ENCODE results near the gene ASB16.
A peak's percentile ranks its signal among the peaks of the same experiment; 100 is the strongest.
"Not testable (repeated sequence)": the region's sequence is repeated elsewhere in the genome, so short reads cannot be mapped to it uniquely, and the experiment has no call there.

ASB16 gene

DNA sequence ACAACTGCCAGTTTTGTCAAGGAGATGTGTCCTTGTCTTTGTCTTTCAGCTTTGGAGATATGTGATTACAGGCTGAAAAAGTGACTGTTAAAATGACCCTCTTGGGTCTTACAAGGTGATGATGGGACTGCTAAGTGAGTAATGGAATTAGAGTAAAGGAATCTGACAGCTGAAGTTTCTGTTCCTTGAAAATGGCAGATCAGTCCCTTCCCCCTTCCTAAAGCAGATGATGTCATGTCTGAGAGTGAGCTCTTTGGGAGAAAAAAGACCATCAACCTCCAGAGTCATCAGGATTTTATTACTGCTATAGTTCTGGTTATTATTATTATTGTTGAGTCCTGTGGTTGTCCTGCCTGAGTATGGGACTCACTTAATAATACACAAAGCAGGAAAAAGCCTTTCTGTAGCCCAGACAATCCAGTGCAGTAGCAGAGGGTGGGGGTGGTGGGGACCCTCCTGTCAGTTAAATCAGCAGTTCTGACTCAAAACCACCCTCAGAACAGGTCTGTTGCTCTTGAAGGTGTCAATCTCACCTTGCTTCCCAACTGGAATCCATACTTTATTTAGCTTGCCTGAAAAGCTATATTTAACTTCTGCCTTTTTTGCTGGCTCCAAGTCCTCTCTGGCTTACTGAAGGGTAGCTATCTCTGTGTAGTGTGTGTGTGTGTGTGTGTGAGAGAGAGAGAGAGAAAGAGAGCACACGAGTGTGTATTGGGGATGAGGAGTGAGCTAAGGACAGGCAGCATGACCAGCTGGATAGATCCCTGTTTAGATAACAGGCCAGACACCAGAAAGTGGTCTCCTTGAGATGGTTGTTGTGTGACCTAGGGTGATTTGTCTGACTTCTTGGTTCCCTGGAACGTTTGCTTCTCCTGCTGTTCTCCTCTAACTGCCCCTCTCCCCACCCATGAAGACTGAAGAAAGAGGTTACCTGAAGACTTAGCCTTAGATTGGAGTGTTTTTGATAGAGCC lies 23.8 kb upstream of the ASB16 start:
- DNase-seq (ENCODE audit: low read depth, low spot score): no peak

DNA sequence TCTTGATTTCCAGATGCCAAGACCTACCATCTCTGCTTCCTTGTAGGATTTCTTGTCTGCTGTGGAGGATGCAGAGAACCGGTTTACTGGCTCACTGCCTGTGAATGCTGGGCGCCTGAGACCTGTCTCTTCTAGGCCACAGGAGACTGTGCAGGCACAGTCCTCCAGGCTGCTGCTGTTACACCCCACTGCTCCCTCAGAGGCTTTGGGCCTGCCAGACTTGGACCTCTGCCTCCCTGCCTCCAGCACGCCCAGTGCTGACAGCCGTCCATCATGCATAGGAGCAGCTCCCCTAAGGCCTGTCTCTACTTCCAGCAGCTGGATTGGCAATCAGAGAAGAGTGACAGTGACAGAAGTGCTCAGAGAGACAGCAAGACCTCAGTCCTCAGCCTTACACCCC lies 22.7 kb upstream of the ASB16 start:
- DNase-seq (ENCODE audit: low read depth, low spot score): no peak

DNA sequence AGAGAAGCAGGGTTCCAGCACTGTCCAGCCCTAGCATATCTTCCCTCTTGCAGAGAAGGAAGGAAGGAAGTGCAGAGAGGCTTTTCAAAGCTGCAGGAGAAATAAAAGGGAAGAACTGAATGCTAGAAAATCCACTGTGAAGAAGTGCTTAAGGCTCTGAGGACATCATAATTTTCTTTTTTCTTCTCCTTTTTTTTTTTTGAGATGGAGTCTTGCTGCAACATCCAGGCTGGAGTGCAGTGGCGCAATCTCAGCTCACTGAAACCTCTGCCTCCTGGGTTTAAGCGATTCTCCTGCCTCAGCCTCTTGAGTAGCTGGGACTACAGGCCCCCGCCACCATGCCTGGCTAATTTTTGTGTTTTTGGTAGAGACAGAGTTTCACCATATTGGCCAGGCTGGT lies 21.4 kb upstream of the ASB16 start:
- DNase-seq (ENCODE audit: low read depth, low spot score): not testable (repeated sequence)

GRCh38 chr17:44149750-44150329 lies 20.7 kb upstream of the ASB16 start:
- DNase-seq (ENCODE audit: low read depth, low spot score): no peak

DNA sequence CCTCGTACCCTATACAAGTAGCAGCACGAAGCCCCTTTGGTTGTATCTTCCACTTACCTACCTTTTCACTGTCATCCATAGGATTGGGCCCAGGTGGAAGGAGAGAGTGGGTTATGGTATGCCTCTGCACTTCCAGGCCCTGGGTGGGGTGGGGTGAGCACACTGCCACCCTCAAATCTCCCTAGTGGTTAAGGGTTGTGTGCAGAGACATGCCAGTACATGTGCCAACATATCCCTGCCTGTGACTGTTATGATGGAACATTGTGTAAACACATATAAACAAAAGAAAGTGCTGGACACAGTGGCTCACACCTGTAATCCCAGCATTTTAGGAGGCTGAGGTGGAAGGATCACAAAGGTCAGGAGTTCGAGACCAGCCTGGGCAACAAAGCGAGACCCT lies 17.6 kb upstream of the ASB16 start:
- DNase-seq (ENCODE audit: low read depth, low spot score): no peak

- no peak for DNase-seq (ENCODE audit: low read depth, low spot score)
Observed at GRCh38 chr17:44155488-44155887, 15.0 kb upstream of the ASB16 start.

GRCh38 chr17:44159519-44160210 lies 10.8 kb upstream of the ASB16 start:
- no peak for DNase-seq (ENCODE audit: low read depth, low spot score)

GRCh38 chr17:44164476-44164875 lies 6.0 kb upstream of the ASB16 start:
- DNase-seq (ENCODE audit: low read depth, low spot score): no peak

DNA sequence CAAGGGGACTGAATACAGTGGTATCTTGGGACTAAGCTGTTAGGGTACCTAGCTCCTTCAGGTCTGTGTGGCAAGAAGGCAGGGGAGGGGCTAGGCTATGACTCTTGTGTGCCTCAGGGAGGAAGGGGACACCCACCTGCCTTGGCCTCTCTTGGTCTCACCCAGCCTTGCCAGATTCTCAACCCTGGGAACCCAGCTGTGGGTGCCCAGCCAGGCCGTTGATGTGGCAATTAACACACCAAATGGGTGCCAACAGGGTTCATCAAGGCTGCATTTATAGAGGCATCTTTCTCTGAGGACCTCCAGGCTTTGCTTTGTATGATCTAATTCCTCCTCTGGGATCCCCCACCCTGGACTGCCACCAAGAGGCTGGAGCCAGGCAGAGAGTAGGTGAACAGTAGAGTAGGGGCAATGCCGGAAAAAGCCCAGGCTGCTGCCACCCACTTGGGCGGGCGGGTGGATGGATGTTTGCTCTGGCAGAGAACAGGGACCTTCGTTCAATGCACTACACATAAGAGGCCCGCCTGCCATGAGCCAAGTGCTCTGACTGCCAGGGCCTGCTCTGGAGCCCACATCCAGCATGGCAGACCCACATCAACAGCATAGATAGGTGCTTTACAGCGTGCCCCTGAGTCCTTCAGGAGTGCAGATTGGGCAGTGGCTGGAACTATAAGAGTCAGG lies 3.2 kb upstream of the ASB16 start:
- no peak for DNase-seq (ENCODE audit: low read depth, low spot score)

DNA sequence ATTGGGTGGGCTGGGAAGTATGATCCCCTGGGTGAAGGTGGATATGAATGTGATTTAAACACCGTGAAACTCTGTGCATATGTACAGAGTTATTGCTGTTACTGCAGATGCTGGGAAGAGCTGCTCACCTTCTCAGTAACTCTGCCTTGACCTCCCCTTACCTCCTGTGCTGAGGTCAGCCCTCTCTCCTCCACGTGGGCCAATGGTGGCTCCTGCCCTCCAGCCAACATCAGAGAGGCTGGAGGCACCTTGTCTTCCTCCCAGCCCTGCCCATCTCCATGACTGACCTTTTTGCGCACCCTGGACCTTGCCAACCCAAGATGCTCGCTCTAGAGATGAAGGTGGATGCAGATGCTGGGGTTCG lies 387 bp upstream of the ASB16 start:
- no peak for DNase-seq (ENCODE audit: low read depth, low spot score)

DNA sequence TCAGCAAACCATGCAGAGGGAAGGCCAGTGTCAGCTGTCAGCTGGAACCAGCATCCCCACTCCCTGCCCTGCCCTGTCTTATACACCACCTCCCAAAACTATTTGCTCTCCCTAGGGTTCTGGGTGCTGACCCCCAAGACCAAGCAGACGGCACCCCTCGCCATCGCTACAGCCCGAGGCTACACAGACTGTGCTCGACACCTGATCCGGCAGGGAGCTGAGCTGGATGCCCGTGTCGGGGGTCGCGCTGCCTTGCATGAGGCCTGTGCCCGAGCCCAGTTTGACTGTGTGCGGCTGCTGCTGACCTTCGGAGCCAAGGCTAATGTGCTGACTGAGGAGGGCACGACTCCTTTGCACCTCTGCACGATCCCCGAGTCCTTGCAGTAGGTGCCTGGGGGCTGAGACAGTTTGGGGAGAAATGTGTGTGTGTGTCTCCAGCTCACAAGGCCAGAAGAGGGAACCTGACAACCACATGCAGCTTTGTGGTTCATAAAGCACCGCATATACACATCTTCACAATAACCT lies 1.5 kb downstream of the ASB16 start:
- DNase-seq (ENCODE audit: low read depth, low spot score): no peak

DNA sequence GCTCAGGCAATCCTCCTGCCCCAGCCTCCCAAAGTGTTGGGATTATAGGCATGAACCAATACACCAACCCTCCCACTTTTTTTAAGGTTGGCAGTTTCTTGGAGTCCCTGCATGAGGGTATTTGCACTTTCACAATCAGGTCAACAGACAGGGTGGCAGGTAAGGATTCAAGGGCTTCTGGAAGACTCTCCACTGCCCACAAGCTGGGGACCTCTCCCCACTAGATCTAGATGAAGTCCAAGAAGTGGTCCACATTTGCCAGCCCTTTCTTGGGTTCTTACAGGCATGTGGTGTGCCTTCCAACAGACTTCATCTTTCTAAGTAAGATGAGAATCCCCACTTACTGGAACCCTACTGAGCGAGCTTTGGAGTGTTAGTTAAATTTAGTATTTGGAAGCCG lies 3.9 kb downstream of the ASB16 start:
- DNase-seq (ENCODE audit: low read depth, low spot score): no peak

GRCh38 chr17:44176257-44176656 lies 5.8 kb downstream of the ASB16 start:
- DNase-seq (ENCODE audit: low read depth, low spot score): no peak

DNA sequence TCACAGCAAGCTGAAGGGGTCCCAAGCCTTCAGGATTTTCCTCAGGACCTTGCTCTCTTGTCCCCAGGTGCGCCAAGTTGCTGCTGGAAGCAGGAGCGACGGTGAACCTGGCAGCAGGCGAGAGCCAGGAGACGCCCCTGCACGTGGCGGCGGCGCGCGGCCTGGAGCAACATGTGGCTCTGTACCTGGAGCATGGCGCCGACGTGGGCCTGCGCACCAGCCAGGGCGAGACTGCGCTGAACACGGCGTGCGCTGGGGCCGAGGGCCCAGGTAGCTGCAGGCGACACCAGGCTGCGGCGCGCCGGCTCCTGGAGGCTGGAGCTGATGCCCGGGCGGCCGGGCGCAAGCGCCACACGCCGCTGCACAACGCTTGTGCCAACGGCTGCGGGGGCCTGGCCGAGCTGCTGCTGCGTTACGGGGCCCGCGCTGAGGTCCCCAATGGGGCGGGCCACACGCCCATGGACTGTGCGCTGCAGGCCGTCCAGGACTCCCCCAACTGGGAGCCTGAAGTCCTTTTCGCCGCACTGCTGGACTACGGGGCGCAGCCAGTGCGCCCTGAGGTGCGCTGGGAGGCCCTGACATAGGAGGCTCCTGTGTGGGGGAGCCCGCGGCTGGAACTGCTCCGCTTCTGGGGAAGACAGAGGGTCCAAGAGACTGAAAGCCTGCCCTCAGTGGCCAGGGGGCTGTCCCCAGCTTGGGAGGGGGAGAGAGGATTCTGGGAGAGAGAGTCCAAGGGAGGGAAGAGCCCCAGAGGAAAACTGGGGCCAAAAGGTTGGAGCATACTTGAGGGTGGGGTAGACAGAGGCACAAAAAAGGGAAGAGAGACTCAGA lies 6.4 kb downstream of the ASB16 start:
- no peak for DNase-seq (ENCODE audit: low read depth, low spot score)

DNA sequence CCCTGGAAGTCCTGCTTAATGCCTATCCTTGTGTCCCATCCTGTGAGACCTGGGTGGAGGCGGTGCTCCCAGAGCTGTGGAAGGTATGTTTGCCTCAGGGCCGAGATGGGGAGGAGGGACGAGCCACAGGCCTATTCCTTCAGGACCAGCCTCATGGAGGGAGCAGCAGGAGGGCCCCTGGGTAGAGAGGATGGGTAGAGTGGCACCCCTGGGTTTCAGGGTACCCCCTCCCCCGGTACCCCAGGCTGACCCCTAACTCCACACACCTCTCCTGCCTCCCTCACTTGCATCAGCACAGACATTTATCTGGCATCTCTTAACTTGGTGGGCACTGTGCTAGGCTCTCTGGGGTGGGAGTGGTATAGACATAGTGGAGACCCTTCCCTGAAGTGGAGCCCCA lies 7.1 kb downstream of the ASB16 start:
- no peak for DNase-seq (ENCODE audit: low read depth, low spot score)

- DNase-seq (ENCODE audit: low read depth, low spot score): no peak
Observed at GRCh38 chr17:44178133-44178532, 7.6 kb downstream of the ASB16 start.

- DNase-seq (ENCODE audit: low read depth, low spot score): no peak
Observed at GRCh38 chr17:44183024-44183423, 12.5 kb downstream of the ASB16 start.

DNA sequence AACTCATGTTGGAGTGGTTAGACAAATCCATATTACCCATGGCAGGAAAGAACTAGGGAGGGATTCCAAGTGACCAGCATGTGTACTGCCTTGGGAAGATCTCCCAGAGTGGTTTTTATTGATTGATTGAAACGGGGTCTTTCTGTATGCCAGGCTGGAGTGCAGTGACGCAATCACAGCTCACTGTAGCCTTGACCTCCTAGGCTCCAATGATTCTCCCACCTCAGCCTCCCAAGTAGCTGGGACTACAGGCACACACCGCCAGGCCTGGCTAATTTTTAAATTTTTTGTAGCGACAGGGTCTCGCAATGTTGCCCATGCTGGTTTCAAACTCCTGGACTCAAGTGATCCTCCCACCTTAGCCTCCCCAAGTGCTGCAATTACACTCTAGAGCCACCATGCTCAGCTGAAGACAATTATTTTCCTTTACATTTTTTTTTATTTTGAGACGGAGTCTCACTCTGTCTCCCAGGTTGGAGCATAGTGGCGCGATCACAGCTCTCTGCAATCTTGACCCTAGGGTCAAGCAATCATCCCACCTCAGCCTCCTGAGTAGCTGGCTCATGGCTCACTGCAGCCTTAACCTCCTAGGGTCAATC lies 13.8 kb downstream of the ASB16 start:
- DNase-seq (ENCODE audit: low read depth, low spot score): no peak

GRCh38 chr17:44186307-44187130 lies 16.0 kb downstream of the ASB16 start, which contains the start of gene TMUB2:
TMUB2 (plus strand) TSS chr17:44186972; CDS start chr17:44187709, 737 bp downstream.
- DNase-seq (ENCODE audit: low read depth, low spot score): peak; percentile 99

Measured in activated naive CD8-positive, alpha-beta T cell treated with anti-CD3 and anti-CD28 coated beads, Interleukin-2, amount 50 U/mL, for 16 hours (primary cell).